Activated T-helper 17 cell treated with anti-CD3 and anti-CD28 coated beads, Interleukin-2, amount 50 U/mL, for 72 hours (primary cell): ENCODE measurements around the gene ZMYND19. TPM values are rescaled to one million over a fixed set of nuclear protein-coding genes. Genes with fewer than 3 reads are reported as not detected.
"Not testable (repeated sequence)": the region's sequence is repeated elsewhere in the genome, so short reads cannot be mapped to it uniquely, and the experiment has no call there.

Source experiments
- ATAC-seq: fragments of 150-1000 bp; cut with Tn5 transposase; replicated peaks from 2 replicates; pipeline ENCODE4 v1.10.0; 2021; ENCODE audit warnings: mild to moderate bottlenecking, moderate library complexity
- H3K27ac Mint-ChIP-seq: one replicate; pipeline ENCODE4 v1.8.0; 2022; ENCODE audit warnings: mixed read lengths
- H3K27me3 Mint-ChIP-seq: one replicate; pipeline ENCODE4 v1.8.0; 2022; ENCODE audit warnings: mixed read lengths
- H3K36me3 Mint-ChIP-seq: one replicate; pipeline ENCODE4 v1.8.0; 2022; ENCODE audit warnings: low read depth, mild to moderate bottlenecking, mixed read lengths
- H3K4me1 Mint-ChIP-seq: one replicate; pipeline ENCODE4 v1.8.0; 2022; ENCODE audit warnings: mixed read lengths
- H3K4me3 Mint-ChIP-seq: one replicate; pipeline ENCODE4 v1.8.0; 2022; ENCODE audit warnings: mild to moderate bottlenecking, mixed read lengths
- H3K9me3 Mint-ChIP-seq: one replicate; pipeline ENCODE4 v1.8.0; 2022; ENCODE audit warnings: mixed read lengths
- total RNA-seq, 2 donors: library from RNA; stranded (reverse); gene quantifications; one replicate each; pipeline ENCODE4 v1.2.3, GENCODE V29; 2022

ZMYND19 gene
- total RNA-seq, result 10 to 100 TPM; 27.2 to 43.6 TPM

- no peaks in the 10 kb centered on the region for H3K27me3 Mint-ChIP-seq
- H3K27ac Mint-ChIP-seq, result peak within 1 kb of the TSS; percentile 88
- H3K4me1 Mint-ChIP-seq, result peaks cover 6% of the 10 kb centered on the region
- peak within 1 kb of the TSS; percentile 85 for H3K4me3 Mint-ChIP-seq
- peaks cover 36% of the 10 kb centered on the region for H3K36me3 Mint-ChIP-seq
- ATAC-seq, result peak; percentile 99
- H3K9me3 Mint-ChIP-seq, result no peaks in the 10 kb centered on the region
Observed at GRCh38 chr9:137590469-137591383, at the start of gene ZMYND19. TSS of gene ZMYND19 (minus strand) at chr9:137590512. CDS start at chr9:137590263, 249 bp downstream.

GRCh38 chr9:137639303-137640051, 49.2 kb upstream of the ZMYND19 start:
- Mint-ChIP-seq H3K27ac (peak overlapping the region; percentile 90), H3K4me1 (peaks cover 22% of the 10 kb centered on the region), H3K9me3 (no peaks in the 10 kb centered on the region), H3K4me3 (peak overlapping the region; percentile 80), H3K27me3 (no peaks in the 10 kb centered on the region), H3K36me3 (peaks cover 46% of the 10 kb centered on the region)
- peak; percentile 94 for ATAC-seq

GRCh38 chr9:137638680-137639079, 48.4 kb upstream of the ZMYND19 start:
- H3K36me3 Mint-ChIP-seq, result peaks cover 47% of the 10 kb centered on the region
- no peaks in the 10 kb centered on the region for H3K9me3 Mint-ChIP-seq
- peaks cover 25% of the 10 kb centered on the region for H3K4me1 Mint-ChIP-seq
- H3K27ac Mint-ChIP-seq, result peak overlapping the region; percentile 90
- peak overlapping the region; percentile 80 for H3K4me3 Mint-ChIP-seq
- no peaks in the 10 kb centered on the region for H3K27me3 Mint-ChIP-seq
- no peak for ATAC-seq

- no peak overlapping the region for H3K27ac Mint-ChIP-seq
- H3K27me3 Mint-ChIP-seq, result no peaks in the 10 kb centered on the region
- no peak for ATAC-seq
- H3K36me3 Mint-ChIP-seq, result peaks cover 30% of the 10 kb centered on the region
- no peak overlapping the region for H3K4me3 Mint-ChIP-seq
- H3K9me3 Mint-ChIP-seq, result no peaks in the 10 kb centered on the region
- H3K4me1 Mint-ChIP-seq, result peaks cover 27% of the 10 kb centered on the region
Observed at GRCh38 chr9:137634016-137634415, 43.7 kb upstream of the ZMYND19 start.

- H3K4me3 Mint-ChIP-seq, result no peak overlapping the region
- no peaks in the 10 kb centered on the region for H3K27me3 Mint-ChIP-seq
- peaks cover 38% of the 10 kb centered on the region for H3K36me3 Mint-ChIP-seq
- H3K9me3 Mint-ChIP-seq, result no peaks in the 10 kb centered on the region
- no peak for ATAC-seq
- H3K4me1 Mint-ChIP-seq, result peaks cover 37% of the 10 kb centered on the region
- H3K27ac Mint-ChIP-seq, result no peak overlapping the region
Observed at GRCh38 chr9:137632230-137633161, 42.2 kb upstream of the ZMYND19 start.

GRCh38 chr9:137631345-137632229, 41.3 kb upstream of the ZMYND19 start:
- Mint-ChIP-seq H3K27ac (no peak overlapping the region), H3K27me3 (no peaks in the 10 kb centered on the region), H3K4me1 (peaks cover 38% of the 10 kb centered on the region)

GRCh38 chr9:137630679-137631078, 40.4 kb upstream of the ZMYND19 start:
- Mint-ChIP-seq H3K27me3 (no peaks in the 10 kb centered on the region), H3K27ac (peak overlapping the region; percentile 10), H3K4me3 (peak overlapping the region; percentile 85), H3K4me1 (peaks cover 37% of the 10 kb centered on the region), H3K9me3 (no peaks in the 10 kb centered on the region), H3K36me3 (peaks cover 31% of the 10 kb centered on the region)
- no peak for ATAC-seq

More at GRCh38 chr9:137631345-137632229, 41.3 kb upstream of the ZMYND19 start:
- no peak for ATAC-seq
- Mint-ChIP-seq H3K4me3 (no peak overlapping the region), H3K9me3 (no peaks in the 10 kb centered on the region), H3K36me3 (peaks cover 38% of the 10 kb centered on the region)

- Mint-ChIP-seq H3K27me3 (no peaks in the 10 kb centered on the region), H3K9me3 (no peaks in the 10 kb centered on the region), H3K27ac (peak overlapping the region; percentile 10), H3K4me1 (peaks cover 43% of the 10 kb centered on the region), H3K4me3 (peak overlapping the region; percentile 85), H3K36me3 (peaks cover 31% of the 10 kb centered on the region)
- ATAC-seq, result no peak
Observed at GRCh38 chr9:137630126-137630525, 39.8 kb upstream of the ZMYND19 start.

- not testable (repeated sequence) for H3K9me3 Mint-ChIP-seq, H3K27me3 Mint-ChIP-seq, H3K27ac Mint-ChIP-seq, ATAC-seq, H3K4me3 Mint-ChIP-seq
- H3K36me3 Mint-ChIP-seq, result peaks cover 32% of the 10 kb centered on the region
- H3K4me1 Mint-ChIP-seq, result peaks cover 36% of the 10 kb centered on the region
Observed at GRCh38 chr9:137627406-137627805, 37.1 kb upstream of the ZMYND19 start.

GRCh38 chr9:137626464-137626863, 36.2 kb upstream of the ZMYND19 start:
- Mint-ChIP-seq H3K27ac (no peak overlapping the region), H3K4me3 (peak overlapping the region; percentile 18)

GRCh38 chr9:137622211-137622610, 31.9 kb upstream of the ZMYND19 start:
- not testable (repeated sequence) for H3K27me3 Mint-ChIP-seq, H3K4me3 Mint-ChIP-seq, ATAC-seq, H3K9me3 Mint-ChIP-seq
- H3K36me3 Mint-ChIP-seq, result peaks cover 33% of the 10 kb centered on the region
- H3K4me1 Mint-ChIP-seq, result peaks cover 32% of the 10 kb centered on the region
- H3K27ac Mint-ChIP-seq, result peak overlapping the region; percentile 56

More at GRCh38 chr9:137626464-137626863, 36.2 kb upstream of the ZMYND19 start:
- peaks cover 37% of the 10 kb centered on the region for H3K36me3 Mint-ChIP-seq
- H3K4me1 Mint-ChIP-seq, result peaks cover 35% of the 10 kb centered on the region
- H3K27me3 Mint-ChIP-seq, result no peaks in the 10 kb centered on the region
- ATAC-seq, result no peak
- H3K9me3 Mint-ChIP-seq, result no peaks in the 10 kb centered on the region

GRCh38 chr9:137621131-137621757, 30.9 kb upstream of the ZMYND19 start:
- Mint-ChIP-seq H3K4me1 (peaks cover 29% of the 10 kb centered on the region), H3K27me3 (no peaks in the 10 kb centered on the region), H3K36me3 (peaks cover 40% of the 10 kb centered on the region), H3K27ac (no peak overlapping the region), H3K9me3 (no peaks in the 10 kb centered on the region), H3K4me3 (peak overlapping the region; percentile 98)
- no peak for ATAC-seq

GRCh38 chr9:137620581-137620980, 30.3 kb upstream of the ZMYND19 start:
- H3K4me3 Mint-ChIP-seq, result peak overlapping the region; percentile 98
- no peak for ATAC-seq
- no peak overlapping the region for H3K27ac Mint-ChIP-seq
- peaks cover 42% of the 10 kb centered on the region for H3K36me3 Mint-ChIP-seq
- H3K4me1 Mint-ChIP-seq, result peaks cover 27% of the 10 kb centered on the region
- H3K27me3 Mint-ChIP-seq, result no peaks in the 10 kb centered on the region
- no peaks in the 10 kb centered on the region for H3K9me3 Mint-ChIP-seq
